ES-I3 (cell line): ENCODE measurements around the gene EXOSC7.
"Not testable (repeated sequence)": the region's sequence is repeated elsewhere in the genome, so short reads cannot be mapped to it uniquely, and the experiment has no call there.

Experiments used
- H3K36me3 ChIP-seq: 2 replicates; pipeline ENCODE4 v1.6.1; 2013; ENCODE audit warnings: mild to moderate bottlenecking, low read length, control low read depth, moderate library complexity; ENCODE audit not compliant: insufficient read depth
- H3K4me1 ChIP-seq: 2 replicates; pipeline ENCODE4 v1.6.1; 2013; ENCODE audit warnings: mild to moderate bottlenecking, control low read depth, low read length; ENCODE audit not compliant: insufficient read depth
- H3K9ac ChIP-seq: 2 replicates; pipeline ENCODE4 v1.6.1; 2013; ENCODE audit warnings: low read depth, mild to moderate bottlenecking, low read length, moderate library complexity
- H3K9me3 ChIP-seq: 2 replicates; pipeline ENCODE4 v1.6.1; 2013; ENCODE audit warnings: mild to moderate bottlenecking, low read length, moderate library complexity; ENCODE audit not compliant: control insufficient read depth, insufficient read depth

Gene EXOSC7

DNA sequence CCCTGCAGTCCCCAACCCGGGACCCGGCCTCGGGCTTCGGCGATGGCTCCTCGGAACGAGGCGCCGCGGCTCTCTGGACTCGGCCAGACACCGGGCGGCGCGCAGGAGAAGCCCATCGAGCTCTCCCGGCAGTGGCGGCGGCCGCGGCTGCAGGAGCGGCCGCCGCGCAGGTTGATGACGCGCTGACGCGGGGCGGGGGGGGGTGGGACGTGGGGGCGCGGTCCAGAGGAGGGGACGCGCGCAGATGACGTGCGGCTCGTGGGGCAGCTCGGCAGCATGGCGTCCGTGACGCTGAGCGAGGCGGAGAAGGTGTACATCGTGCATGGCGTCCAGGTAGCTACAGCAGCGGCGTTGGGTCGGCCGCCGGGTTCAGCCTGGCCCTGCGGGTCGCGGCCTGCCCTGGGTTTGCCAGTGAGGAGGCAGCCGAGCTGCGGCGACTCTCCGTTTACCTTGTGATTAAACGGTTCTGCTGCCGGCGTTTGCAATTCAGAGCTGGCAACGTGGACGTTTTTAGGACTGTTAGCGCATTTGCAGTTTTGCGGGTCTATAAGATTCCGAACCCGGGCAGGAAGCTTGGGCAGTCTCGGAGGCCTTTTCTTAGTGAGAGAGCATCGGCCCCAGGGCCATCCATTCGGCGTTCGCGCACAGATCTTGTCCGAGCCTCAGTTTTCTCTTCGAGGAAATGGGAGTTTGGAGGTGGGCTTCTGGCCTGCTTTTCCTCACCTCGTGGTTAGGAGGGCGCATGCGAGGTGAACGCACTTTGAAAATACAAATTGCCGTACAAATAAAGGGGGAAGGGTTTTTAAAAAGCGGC lies at the start of gene EXOSC7, which contains the start of gene ZDHHC3:
Gene EXOSC7 (plus strand): TSS at position 243 of the 814 bp plus-strand sequence. CDS start 34 bp downstream, at position 277.
Gene ZDHHC3 (minus strand): TSS at position 173 of the 814 bp plus-strand sequence. CDS start 16,738 bp downstream, outside the sequence.
- peak within 1 kb of the TSS; percentile 100 for H3K9ac ChIP-seq
- H3K36me3 ChIP-seq, result no peaks in the 10 kb centered on the region
- H3K9me3 ChIP-seq, result no peaks in the 10 kb centered on the region
- H3K4me1 ChIP-seq, result peaks cover 10% of the 10 kb centered on the region; the same call in 1 of the 2 replicates

DNA sequence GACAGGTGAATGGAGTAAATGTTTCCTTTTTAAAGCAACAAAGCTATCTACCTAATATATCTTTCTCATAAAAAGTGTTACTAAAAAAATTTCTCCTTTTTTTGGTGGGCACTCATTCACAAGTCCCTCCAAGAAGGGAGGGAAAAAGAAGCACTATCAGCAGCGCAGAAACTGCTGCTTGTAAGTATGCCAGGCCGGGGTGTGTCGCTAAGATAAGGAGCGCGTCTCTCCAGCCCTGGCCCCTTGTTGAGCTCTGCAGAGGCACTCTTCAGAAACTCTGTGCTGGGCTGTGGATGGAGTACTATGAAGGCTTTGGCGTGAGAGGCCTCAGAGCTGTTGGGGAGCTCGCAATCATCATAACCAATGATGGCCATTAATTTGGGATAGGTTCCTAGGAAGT lies 49.1 kb upstream of the EXOSC7 start:
- H3K9ac ChIP-seq, result no peak overlapping the region

DNA sequence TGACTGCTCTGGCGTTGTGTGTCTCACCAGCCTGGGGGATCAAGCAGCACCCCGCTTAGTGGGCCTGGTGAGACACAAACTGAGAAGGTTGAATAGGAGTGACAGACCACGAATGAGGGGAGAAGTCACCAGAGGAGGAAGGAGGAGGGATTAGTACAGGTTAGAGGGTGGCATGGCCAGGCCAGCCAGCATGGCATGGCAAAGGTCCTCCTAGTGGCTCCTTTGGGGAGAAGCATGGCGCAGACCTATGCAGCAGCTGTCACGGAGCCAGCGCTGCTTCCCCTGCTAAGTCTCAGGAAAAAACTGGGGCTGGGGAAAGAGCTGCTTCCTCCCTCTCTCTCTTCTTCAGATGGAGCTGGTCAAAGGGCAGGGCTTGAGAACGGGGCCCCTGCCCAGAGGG lies 48.7 kb upstream of the EXOSC7 start:
- H3K9ac ChIP-seq, result no peak overlapping the region
- no peaks in the 10 kb centered on the region for H3K4me1 ChIP-seq
- no peaks in the 10 kb centered on the region for H3K9me3 ChIP-seq
- peaks cover 7% of the 10 kb centered on the region for H3K36me3 ChIP-seq

More for the DNA sequence above, 49.1 kb upstream of the EXOSC7 start:
- Histone ChIP-seq H3K36me3 (peaks cover 6% of the 10 kb centered on the region), H3K4me1 (no peaks in the 10 kb centered on the region), H3K9me3 (no peaks in the 10 kb centered on the region)

DNA sequence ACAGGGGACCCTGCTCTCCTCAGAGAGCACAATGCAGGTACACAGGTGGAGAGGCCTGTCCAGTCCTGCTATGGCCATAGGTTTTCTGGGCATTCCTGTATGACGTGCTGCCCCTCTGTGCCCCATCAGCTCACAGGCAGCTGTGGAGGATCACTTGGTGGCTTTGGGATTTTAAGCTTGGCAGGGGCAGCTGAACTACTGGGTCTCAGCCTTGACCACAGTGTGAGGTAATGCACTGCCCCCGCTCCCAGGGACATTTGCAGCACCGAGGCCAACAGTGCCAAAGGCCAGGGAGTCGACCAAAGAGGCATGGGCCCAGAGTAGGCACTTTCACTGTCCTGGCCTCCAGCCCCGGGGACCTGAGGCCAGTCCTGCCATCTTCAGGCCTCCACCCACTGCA lies 46.3 kb upstream of the EXOSC7 start:
- no peak overlapping the region for H3K9ac ChIP-seq
- H3K36me3 ChIP-seq, result peaks cover 12% of the 10 kb centered on the region
- H3K4me1 ChIP-seq, result no peaks in the 10 kb centered on the region; the same call in 1 of the 2 replicates
- H3K9me3 ChIP-seq, result no peaks in the 10 kb centered on the region

DNA sequence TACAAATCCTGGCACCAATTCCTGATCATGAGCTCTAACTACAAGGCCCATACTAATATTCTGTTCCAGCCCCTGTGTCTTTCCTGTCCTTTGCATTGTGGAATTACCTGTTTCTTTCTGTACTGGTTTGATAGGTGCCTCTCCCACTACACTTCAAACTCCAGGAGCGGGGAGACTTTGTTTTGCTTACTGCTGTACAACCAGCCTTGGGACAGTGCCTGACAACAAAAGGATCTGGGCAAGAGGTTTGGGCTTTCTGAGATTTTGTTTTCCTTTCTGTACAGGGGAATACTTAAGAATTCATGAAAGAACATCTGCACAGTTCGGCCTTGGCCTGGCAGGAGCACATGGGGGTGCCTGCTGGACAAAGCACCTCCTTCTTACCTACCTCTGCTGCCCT lies 45.1 kb upstream of the EXOSC7 start:
- peaks cover 10% of the 10 kb centered on the region for H3K36me3 ChIP-seq
- no peak overlapping the region for H3K9ac ChIP-seq
- no peaks in the 10 kb centered on the region; the same call in 1 of the 2 replicates for H3K4me1 ChIP-seq
- no peaks in the 10 kb centered on the region for H3K9me3 ChIP-seq

DNA sequence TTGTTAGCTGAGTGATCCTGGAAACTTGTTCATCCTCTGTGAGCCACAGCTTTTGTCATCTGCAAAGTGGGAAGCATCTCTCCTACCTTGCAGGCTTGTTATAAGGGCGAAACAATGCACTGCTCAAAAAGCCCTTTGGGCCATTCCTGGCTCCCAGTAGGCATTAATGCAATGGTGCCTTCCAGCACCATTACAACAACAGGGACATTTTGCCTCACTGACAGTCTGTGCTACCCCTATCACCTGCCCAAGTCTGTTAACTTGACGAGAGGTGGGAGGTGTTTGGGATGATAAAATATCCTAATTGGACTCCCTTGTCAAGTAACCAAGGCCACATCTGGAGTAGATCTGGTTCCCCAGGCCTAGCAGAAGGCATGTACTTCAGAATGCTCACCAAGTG lies 44.3 kb upstream of the EXOSC7 start:
- H3K9ac ChIP-seq, result no peak overlapping the region
- H3K9me3 ChIP-seq, result no peaks in the 10 kb centered on the region
- no peaks in the 10 kb centered on the region; the same call in 1 of the 2 replicates for H3K4me1 ChIP-seq
- peaks cover 10% of the 10 kb centered on the region; the same call in 1 of the 2 replicates for H3K36me3 ChIP-seq

DNA sequence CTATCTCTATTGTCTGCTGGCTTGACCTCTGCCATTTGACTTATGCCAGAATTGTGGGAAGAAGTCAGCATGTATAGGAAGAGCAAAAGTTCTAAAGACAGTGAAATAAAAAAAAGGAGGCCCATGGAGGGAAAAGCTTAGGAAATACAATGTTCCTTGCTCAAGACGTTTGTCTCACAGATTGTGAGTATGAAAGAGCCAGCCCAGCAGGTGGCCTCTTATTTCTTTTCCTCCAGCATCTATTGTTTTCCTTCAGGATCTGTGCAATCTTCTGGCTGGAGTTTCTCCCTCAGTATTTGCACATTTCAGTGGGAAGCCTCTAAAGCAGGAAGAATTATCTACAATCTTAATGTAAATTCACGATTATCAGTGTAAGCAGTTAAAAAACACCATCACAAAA lies 43.8 kb upstream of the EXOSC7 start:
- Histone ChIP-seq H3K9ac (no peak overlapping the region; the same call in 1 of the 2 replicates), H3K9me3 (no peaks in the 10 kb centered on the region), H3K4me1 (no peaks in the 10 kb centered on the region; the same call in 1 of the 2 replicates), H3K36me3 (peaks cover 10% of the 10 kb centered on the region; the same call in 1 of the 2 replicates)

DNA sequence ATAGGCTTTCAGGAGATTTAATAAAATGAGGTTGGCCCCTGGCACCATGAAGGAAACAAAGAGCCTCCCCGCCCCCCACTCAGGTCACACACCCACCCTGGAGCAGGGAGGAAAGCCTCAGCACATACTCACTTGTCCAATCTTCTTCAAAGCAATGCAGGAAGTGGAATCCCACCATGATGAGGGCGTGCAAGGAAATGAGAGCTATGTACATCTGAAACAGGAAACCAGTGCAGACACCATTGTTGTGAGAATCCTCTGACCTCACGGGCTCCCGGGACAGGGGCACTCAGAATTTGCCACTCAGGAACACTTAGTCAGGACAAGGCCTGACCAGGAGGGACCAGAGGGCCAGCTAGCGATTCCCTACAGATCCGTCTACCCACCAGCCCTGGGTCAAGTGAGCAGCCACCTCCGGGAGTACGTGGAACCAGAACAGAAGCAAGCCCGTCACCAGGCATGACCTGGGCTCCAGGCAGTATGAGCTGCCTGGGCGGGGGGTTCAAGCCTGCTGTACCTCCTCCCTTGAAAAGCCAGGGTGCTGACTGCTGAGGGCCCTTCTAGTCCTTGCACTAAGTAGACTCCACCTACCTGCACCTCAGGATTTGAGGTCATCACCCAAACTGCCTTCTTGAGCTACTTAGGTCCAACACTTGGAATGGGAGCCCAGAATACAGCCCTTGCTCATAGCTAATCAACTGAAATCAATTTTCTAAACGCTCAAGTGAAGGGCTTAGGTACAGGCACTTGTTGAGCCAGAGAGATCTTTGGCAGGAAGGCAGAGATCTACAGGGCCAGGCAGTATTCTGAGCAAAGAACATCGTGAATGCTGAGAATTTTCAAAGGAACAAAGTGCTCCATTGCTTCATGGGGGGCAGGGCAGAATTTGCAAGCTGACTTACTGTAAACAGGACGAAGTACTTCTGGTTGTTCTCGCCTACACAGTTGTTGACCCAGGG lies 42.8 kb upstream of the EXOSC7 start:
- H3K9me3 ChIP-seq, result no peaks in the 10 kb centered on the region
- H3K4me1 ChIP-seq, result no peaks in the 10 kb centered on the region; the same call in 1 of the 2 replicates
- H3K36me3 ChIP-seq, result peaks cover 10% of the 10 kb centered on the region; the same call in 1 of the 2 replicates
- no peak overlapping the region for H3K9ac ChIP-seq

DNA sequence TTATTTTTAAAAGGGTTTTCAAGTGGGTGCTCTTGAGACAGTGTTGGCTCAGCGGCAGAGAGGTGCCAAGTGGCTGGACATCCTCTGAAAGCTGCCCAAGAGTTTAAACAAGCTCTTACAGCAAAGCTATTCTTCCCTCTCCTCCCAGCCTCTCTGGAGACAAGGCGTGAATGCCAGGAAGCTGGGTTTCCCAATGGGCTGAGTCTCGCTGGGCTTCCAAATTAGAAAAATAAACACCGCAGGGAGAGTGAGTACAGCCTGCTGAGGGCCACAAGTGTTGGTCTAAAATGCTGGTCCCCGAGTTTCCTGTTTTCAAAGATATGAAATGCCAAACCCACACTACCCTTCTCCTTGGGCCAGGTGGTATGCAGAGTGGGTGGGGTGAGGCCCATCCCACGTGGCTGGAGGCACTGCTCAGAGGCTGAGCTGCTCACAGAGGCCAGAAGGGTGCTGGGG lies 36.4 kb upstream of the EXOSC7 start:
- Histone ChIP-seq H3K9me3 (no peaks in the 10 kb centered on the region), H3K9ac (no peak overlapping the region), H3K36me3 (peaks cover 15% of the 10 kb centered on the region; the same call in 1 of the 2 replicates), H3K4me1 (no peaks in the 10 kb centered on the region)

DNA sequence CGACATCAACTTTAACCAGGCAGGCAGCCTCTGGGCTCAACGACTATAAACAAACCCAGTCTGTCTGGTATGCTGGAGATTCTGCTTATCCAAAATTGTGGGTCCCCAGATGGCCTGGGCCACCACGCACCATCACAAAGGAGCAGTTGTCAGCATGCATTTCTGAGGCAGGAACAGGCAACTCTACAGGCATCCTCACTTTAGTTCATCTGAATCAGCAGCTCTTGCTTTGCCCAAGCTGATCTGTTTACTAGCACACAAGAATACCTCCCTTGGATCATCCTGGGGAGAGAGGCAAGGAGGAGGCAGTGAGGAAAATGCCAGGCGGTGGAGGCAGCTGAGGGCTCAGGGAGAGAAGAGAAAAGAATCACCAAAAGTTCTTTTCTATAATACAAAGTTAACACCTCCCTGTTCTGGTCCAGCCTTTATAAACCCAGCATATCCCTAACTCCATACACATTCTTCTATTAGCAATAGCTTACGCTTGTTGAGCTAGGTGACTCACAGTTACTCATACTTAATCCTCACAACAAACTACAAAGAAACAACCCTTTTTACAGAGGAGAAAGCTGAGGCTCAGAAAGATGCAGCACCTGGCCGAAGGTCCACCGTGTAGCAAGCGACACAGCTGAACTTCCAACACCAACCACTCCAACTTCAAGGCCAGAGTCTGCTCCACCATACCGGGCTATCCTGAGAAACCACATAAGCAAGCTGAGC lies 33.7 kb upstream of the EXOSC7 start:
- Histone ChIP-seq H3K4me1 (no peaks in the 10 kb centered on the region), H3K9ac (no peak overlapping the region), H3K36me3 (peaks cover 15% of the 10 kb centered on the region; the same call in 1 of the 2 replicates), H3K9me3 (no peaks in the 10 kb centered on the region)

DNA sequence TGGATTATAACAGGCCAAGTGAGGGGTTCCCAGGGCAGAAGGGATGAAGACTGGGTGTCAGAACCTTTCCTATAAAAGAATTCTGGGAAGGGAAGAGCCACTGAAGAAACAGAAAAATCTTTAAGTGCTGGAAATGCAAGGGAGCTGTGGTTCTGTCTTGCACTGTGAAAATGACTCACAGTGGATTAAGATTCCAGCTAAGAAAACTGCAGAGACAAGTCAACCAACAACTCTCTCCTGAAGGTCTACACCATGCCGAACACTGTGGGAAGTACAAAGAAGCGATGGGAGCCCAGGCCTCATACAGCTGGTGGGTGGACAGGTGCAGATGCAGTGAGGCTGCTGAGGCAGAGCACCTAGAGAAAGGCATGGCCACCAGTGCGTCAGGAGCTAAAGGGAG lies 27.8 kb upstream of the EXOSC7 start:
- Histone ChIP-seq H3K36me3 (no peaks in the 10 kb centered on the region), H3K9ac (no peak overlapping the region), H3K4me1 (peaks cover 13% of the 10 kb centered on the region), H3K9me3 (no peaks in the 10 kb centered on the region)

DNA sequence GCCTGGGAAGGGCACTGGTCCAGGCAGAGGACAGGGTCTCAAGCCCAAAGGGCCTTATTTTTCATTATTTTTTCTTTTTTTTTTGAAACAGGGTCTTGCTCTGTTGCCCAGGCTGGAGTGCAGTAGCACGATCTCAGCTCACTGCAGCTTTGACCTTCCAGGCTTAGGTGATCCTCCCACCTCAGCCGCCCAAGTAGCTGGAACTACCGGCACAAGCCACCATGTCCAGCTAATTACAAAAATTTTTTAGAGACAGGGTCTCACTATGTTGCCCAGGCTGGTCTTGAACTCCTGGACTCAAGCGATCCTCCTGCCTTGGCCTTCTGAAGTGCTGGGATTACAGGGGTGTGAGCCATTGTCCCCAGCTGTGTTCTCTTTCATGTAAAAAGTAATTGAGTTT lies 26.3 kb upstream of the EXOSC7 start:
- not testable (repeated sequence) for H3K9me3 ChIP-seq, H3K9ac ChIP-seq, H3K36me3 ChIP-seq
- H3K4me1 ChIP-seq, result peaks cover 13% of the 10 kb centered on the region

DNA sequence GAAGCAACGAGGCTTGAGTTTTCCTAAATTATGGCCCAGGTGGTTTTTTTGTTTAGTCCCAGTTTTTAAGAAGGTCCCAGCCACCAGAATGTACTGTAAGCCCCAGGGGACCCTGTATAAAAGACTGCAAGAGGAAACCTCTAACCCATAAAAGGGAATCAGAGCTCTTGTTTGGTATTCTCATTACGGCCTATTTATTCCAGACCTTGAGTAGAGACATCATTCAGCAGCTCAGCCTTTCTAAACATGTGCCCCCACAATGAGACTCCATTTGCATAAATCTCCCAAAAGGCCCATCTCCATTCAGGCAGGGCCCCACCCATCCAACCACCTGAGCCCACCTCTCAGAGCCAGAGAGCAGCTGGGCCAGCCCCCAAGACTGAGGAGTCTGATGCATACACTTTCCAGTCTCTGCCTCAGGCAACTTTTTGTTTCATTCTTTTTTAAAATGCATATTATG lies 25.7 kb upstream of the EXOSC7 start:
- Histone ChIP-seq H3K36me3 (no peaks in the 10 kb centered on the region), H3K9me3 (no peaks in the 10 kb centered on the region), H3K9ac (no peak overlapping the region), H3K4me1 (peaks cover 13% of the 10 kb centered on the region)
